Measurements from ENCODE around the gene FA2H.
"Not testable (repeated sequence)": the region's sequence is repeated elsewhere in the genome, so short reads cannot be mapped to it uniquely, and the experiment has no call there.

Gene FA2H

DNA sequence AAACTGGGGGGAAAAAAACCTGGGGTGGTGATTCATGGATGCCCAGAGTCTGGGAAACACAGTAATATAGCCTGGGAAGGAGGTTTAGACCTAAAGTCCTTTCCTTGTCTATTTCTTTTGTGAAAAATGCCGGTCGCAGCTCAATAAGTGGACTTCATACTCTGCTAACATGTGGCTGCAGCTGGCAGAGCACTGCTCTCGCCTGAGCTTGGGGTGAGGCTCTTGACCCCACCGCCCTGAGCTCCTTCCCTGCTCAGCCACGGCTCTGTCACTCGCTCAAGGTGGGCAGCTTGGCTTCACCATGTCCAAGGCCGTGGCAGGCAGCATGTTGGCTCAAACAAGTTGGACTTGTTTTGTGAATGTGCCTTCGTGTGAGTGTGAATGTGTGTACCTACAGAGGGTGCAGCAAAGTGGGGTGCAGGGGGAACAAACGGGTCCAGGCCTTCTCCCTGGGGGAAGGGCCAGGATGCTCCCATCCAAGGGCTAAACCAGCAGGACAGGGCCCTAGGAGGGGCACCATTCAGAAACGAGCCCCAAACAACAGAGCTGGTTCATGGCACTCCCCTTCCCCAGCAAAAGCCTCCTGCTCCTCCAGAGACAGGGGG, 4.9 kb downstream of the FA2H start:
- DNase-seq, result no peak

DNA sequence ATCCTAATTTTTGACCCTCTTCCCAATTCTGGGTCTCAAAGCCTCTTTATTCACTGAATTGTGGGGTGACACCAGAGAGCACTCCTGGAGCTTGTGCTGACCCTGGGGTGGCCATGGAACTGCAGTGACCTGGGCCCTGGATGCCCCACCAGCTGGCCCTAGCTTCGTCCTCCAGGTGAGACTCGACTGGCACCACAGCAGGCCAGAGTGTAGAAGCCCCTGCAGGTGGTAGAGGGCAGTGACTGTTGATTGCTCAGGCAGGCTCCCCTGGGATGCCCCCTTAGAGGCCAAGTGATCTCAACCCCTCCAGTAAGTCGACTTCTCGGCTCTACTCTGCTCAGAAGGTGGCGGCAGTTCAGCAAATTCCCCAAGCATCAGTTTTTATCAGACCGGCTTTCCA, 6.4 kb downstream of the FA2H start:
- DNase-seq, result no peak

DNA sequence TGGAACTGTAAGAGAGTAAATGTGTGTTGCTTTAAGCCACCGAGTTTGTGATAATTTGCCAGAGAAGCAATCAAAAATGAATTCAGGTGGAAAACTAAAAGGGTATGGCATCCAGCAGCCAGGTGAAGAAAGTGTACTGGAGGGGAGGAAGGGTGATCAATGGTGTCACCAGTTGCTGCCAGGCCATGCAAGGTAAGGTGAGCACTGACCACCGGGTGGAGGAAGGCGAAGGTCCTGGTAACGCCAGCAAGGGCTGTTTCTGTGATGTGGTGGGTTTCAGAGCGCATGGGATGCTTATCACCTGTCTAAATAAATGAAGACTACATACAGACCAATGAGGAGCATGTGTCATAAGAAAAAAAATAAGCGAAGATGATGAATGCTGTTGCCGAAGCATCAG, 6.9 kb downstream of the FA2H start:
- DNase-seq, result no peak

DNA sequence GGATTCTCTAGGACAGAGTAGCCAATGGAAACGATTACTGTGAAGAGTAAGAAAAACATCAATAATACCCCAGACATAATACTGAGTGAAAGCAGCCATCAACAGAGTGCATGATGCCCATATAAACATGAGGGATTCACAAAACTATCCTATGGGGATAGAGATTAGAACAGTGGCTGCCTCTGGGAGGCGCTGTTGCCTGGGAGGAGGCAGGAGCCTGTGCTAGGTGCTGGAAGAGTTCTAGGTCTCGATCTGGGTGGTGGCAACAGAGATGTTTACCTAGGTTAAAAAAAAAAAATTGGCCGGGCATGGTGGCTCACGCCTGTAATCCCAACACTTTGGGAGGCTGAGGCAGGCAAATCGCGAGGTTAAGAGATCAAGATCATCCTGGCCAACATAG, 7.9 kb downstream of the FA2H start:
- no peak for DNase-seq

DNA sequence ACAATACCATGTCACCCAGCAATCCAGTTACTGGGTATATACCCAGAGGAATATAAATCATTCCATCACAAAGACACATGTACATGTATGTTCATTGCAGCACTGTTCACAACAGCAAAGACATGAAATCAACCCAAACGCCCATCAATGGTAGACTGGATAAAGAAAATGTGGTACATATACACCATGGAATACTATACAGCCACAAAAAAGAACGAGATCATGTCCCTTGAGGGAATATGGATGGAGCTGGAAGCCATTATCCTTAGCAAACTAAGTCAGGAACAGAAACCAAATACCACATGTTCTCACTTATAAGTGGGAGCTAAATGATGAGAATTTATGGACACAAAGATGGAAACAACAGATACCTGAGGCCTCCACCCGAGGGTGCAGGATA, 10.4 kb downstream of the FA2H start:
- DNase-seq, result not testable (repeated sequence)

DNA sequence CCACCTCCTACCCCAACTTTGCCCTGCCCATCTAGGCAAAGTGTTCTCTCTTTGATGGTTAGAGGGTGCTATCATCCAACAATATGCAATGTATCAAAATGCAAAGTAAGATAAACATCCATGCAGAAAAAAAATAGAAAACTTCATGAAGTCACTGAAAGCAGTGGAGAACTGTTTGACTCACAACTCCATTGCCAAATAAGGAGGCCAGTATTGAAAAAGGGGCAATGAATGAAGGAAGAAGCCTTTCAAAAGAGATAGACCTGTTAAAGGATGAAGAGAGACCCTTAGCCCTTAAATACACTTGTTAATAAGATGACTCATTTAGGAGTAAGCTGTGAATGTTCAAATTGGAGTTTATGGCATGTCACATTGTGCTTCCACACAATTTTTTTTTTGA, 13.0 kb downstream of the FA2H start:
- no peak for DNase-seq

DNA sequence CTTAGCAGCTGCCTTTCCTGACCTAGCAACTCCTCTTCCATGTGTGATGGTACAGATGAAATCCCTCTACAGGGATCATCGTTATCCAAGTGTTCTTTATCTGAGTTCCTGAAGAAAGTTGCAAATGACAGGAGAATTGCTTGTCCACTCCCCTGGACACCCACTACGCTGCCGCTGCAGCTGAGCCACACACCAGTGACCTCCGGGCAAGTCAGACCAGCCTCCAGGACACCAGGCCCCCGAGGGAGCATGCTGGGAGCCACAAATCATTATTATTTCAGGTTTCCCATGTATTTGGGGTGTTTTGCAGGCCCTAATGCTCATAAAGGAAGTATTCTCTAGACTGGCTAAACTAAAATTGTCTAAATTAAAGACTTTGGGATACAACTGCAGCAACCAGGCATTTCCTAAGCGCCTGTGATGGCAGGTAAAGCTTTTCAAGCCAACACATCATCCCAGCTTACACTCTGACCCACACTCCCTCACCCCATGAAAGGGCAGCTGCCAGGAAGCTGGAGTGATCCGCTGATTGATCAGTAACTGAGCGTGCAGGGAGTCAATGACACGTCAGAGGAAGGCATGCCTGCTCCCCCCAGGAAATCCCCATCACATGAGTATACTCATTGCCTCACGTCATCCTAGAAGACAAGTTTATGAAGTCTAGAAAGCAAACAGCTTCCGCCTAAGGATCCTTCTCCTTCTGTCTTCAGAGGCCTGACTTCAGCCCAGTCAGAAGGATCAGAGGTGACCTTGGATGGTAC, 14.4 kb downstream of the FA2H start:
- DNase-seq, result no peak

DNA sequence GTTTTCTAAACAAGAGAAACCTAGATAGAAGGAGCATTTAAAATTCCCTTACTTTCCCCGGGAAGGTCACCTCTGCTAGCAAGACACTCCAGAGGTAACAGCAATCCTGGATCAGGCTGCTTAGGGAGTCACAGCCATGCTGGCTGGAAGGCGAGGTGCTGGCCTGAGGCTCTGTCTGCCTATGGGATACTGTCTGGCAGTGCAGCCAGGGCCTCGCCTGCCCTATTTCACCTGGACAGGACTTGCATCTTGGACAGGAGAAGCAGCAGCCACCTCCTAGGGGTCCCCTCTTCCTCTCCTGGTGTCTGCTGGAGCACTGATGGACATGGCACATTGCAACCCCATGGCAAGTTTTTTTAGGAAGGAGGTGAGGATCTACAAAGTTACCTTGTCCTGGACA, 15.1 kb downstream of the FA2H start:
- no peak for DNase-seq

DNA sequence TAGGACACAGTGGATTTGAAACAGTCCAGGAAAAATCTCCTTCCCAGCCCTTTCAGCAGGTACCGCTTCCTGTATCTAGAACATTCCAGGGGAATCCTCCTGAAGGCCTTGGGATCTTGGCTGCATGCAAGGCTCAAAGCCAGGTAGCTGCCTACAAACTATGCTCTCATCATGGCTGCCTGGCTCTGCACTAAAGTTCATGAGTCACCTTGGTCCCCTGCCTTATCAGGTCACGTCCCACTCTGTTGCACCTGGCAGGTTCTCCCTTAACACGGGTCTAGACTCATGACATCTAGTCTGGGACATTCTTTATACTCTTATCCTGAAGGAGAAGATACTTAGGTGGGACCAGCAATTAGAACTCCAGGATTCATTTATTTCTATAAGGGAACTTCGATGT, 15.8 kb downstream of the FA2H start:
- DNase-seq, result no peak

DNA sequence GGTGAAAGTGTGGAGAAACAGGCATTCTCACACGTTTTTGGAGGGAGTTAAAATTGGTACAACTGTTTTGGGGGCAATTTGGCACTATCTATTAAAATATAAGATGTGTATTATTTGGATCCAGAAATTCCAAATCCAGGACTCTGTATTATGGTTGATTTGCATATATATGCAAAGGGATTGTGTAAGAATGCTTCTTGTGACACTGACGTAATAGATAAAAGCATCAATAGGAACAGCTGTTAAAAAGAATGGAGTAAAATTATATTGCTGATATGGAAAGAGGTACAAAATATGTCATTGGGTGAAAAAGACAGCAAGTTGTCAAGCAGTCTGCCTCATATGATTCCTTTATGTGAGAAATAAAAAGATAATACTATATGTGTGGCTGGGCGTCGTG, 17.3 kb downstream of the FA2H start:
- DNase-seq, result no peak

DNA sequence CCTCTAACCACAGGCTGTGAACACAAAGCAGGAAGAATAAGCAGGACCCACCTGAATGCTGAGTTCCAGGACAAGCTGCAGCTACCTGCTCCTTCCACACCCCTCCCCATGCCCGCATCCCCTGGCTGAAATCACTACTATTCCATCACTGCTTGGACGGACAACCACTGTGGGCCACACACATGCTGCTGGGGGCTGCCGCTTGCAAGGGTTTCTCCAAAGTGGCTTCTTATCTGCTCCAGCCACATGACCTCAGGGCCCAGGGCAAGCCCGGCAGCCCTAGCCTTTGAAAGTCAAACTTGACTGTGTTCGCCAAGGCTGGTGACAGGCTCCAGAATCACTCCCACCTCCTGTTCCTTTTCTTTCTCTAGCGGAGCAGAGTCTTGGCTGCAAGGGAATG, 18.4 kb downstream of the FA2H start:
- no peak for DNase-seq

DNA sequence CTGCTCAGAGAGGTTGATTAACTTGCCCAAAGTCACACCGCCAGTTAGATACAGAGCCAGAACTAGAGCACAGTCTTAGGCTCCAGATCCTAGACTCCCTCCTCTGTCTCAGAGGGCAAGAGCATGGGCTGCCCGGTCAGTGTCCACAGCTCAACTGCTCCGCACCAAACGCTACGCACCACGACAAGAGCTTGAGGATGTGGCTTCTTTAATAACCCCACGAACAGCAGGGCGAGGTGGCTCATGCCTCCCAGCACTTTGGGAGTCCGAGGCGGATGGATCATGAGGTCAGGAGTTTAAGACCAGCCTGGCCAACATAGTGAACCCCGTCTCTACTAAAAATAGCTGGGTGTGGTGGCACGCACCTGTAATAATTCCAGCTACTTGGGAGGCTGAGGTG, 21.4 kb downstream of the FA2H start:
- DNase-seq, result no peak

DNA sequence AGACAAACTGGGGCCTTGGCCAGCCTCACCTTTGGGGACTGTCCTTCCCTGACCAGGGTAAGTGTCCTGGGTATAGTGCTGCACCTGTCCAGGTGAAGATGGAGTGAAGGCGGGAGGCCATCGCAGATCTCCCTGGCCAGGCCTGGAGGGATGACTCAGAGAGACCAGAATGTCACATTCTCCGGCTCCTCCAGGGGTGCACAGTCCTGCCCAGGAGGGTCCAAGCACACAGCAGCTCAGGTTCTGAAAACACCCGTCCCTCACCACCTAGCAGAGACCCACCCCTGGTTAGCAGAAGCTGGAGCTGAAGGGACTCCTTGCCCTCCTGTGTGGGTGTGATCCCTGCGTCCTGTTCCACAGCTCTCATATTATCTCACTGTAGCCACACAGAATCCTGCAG, 21.9 kb downstream of the FA2H start:
- no peak for DNase-seq

DNA sequence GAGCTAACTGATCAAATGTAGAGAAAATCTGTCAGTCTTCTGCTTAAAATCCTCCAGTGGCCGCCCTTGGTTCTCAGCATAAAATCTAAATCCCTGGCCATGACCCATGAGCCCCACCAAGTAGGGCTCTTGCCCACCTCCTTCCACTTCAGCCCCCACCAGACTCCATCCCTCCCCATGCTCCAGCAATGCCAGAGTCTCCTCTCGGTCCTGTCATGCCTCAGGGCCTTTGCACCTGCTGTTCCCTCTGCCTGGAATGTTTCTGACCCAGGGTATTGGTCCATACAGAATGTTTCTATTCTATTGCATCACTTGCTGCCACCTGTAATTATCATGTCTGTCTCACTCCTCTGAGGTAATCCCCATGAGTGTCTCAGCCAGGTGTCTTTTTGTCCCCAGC, 22.4 kb downstream of the FA2H start:
- DNase-seq, result no peak

DNA sequence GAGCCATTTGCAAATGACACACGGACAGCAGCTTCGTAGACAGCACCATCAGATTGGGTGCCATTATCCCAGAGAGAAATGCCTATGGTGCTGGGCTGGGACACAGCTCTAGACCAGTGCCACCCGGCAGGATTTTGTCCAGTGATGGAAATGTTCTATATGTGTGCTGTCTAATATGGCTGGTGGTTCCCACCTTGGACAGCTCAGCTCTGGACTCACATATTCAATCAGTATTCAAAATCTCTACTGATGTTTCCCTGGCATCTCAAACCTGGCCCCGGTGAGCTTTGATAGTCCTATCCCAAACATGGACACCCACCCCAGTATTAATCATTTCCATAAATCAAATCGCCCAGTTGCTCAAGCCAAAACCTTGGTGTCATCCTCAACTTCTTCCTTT, 23.0 kb downstream of the FA2H start:
- DNase-seq, result no peak

DNA sequence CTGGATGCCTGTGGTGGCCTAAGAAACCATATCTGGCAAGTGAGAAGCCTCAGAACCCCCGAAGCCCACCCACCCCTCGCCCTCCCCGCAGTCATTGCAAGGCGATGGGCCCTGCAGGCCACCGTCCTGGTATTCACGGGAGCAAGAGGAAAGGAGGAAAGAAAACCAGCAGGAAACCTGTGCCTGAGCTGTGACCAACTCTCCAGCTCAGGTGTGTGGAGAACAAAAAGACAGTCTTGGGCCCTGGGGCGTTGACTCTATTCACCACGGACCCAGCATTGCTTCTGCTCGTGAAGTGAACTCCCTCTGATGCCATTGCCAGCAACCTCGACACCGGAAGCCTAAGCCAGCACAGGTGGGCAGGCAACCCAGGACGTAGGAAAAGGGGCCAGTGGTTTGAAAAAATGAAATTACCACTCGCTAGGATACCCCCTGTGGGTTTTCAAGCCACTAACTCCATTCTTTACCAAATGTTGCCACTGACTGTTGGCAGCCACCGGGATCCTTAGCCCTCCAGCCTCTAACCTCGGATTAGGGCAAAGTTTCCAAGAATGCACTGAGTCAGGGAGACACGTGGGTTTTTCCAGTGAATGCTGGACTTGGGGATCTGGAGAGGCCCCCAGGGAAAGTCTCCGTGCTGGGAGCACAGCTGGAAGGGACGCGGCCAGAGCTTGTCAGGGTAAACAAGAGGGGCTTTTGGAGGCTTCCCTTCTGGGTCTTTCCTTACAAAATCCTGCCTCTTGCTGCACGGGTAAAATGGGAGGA, 25.1 kb downstream of the FA2H start:
- DNase-seq, result no peak

DNA sequence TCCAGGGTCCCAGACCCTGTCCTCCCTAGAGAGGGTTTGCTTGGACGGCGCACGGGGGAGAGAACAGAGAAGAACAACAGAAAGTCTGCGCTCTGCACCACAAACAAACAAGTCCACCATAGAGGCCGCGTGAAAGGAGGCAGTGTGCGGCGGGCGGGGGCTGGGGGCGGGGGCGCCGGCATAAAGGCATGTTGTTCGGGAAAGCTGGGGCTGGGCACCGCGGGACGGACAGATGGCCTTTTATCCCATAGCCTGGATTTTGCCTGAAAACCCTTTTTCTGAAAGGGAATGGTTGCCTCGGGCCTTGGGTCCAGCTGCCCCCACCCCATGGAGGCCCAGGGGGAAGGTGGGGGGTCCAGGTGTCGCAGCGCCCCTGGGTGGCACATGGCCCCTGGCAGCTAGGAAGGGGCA, 26.0 kb downstream of the FA2H start:
- no peak for DNase-seq

DNA sequence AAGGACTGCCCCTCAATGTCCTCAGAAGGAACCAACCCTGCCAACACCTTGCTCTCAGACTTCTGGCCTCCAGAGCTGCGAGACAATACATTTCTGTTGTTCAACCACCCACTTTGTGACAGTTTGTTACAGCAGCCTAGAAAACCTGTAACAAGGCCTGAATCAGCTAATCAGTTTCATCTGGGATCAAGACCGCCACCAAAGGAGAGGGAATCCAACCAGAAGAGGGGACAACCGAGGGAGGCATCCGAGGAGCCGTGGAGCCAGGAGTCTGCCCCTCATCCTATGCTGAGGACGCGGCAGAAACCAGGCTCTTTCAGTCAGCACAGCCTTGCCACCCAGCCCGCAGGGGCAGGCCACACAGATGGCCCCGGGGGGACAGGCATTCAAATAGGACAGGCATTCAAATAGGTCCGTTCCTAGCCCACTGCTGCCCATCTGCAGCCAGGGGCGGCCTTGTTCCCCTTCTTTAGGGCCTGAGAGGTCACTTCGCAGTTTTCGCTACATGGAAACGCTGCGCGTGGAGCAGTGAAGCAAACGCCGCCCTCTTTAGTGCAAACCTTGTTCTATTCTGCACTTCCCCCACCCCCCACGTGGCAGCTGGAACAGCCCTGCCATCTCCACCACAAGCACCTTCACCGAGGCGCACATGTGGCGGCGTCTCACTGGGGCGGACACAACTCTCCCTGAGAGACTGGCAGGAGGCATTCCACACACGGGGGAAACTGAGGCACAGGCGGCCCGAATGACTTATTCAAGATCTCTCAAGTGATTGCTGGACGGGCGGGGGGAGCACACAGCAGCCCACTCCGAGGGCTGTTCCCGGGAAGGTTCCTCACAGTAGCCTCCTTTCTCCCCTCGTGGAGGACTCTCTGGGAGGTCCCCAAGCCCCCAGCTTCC, 26.7 kb downstream of the FA2H start:
- DNase-seq, result no peak

DNA sequence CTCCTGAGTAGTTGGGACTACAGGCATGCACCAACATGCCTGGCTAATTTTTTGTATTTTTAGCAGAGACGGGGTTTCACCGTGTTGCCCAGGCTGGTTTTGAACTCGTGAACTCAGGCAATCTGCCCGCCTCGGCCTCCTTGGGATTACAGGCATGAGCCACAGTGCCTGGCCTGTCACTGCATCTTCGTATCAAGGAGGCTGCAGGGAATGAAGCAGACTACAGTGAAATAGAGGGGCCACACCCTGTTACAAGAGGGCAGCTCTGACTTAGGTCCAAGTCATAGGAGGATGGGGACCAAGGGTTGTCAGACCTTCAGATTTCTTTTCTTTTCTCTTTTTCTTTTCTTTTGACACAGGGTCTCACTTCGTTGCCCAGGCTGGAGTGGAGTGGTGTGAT, 28.7 kb downstream of the FA2H start:
- no peak for DNase-seq

DNA sequence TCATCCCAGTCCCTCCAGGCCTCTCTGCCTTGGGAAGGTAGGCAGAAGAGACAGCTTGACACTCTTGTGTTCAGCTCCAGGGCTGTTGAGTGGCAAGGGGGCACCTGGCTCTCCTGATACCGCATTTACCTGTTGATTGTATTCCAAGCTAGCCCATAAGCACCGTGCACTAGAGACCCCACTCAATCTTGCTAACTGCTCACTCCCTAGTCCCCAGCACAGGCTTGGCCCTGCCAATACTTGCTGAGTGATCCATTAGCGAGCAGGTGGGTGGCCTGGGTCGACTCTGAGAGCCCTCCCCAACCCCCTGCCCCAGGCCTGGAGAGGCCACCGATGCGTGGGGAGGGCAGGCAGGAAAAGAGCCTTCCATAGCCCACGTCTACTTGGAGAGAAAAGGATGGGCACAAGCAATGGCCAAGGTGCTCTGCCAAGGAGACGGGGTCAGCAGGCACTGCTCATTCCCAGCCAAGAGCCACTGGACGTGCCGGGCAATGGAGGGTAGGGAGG, 29.5 kb downstream of the FA2H start:
- no peak for DNase-seq

DNA sequence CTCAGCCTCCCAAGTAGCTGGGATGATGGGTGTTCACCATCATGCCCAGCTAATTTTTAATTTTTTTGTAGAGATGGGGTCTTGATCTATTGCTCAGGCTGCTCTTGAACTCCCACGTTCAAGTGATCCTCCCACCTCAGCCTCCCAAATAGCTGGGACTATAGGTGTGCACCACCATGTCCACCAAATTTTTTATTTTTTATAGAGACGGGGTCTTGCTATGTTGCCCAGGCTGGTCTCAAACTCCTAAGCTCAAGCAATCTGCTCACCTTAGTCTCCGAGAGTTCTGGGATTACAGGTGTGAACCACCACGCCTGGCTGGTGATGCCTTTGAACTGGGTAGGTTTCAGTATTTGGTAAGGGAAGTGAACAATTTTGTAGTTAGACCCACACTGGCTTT, 30.1 kb downstream of the FA2H start:
- no peak for DNase-seq

DNA sequence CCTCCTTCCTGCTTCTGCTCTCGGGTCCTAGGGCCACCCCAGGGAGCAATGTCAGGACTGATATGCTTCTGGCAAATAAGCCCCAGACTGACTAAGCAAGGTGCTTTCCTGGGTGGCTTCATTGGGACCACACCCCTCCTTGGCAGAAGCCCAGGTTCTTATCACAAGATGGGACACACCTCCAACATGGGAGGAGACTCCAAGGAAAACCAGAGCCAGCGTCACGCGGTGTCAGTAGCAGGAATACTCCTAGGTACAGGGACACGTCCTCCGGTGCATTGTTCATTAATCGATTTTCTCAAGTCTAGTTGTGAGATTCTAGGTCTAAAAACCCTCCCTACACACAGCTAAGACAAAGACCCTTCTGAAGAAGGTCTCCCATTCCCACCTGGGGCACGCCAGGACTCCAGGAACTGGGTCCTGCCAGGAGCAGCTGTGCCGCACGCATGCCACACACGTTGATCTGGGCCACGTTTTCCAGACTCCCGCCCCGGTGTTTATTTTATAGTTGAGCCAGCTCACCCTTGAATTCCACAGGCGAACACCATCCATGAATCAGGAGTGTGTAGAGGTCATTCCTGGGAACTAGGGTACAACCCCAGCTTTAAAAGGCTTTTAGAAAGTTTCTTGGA, 30.8 kb downstream of the FA2H start:
- no peak for DNase-seq

Data from NCI-H524 treated with DMSO at 0.1 percent for 48 hours (cell line).